ENCODE results near the gene NRGN. TPM values are rescaled to one million over a fixed set of nuclear protein-coding genes. Genes with fewer than 3 reads are reported as not detected.

Gene NRGN
- total RNA-seq, 2 donors from 2014 or later: 6.6 to 8.2 TPM

DNA sequence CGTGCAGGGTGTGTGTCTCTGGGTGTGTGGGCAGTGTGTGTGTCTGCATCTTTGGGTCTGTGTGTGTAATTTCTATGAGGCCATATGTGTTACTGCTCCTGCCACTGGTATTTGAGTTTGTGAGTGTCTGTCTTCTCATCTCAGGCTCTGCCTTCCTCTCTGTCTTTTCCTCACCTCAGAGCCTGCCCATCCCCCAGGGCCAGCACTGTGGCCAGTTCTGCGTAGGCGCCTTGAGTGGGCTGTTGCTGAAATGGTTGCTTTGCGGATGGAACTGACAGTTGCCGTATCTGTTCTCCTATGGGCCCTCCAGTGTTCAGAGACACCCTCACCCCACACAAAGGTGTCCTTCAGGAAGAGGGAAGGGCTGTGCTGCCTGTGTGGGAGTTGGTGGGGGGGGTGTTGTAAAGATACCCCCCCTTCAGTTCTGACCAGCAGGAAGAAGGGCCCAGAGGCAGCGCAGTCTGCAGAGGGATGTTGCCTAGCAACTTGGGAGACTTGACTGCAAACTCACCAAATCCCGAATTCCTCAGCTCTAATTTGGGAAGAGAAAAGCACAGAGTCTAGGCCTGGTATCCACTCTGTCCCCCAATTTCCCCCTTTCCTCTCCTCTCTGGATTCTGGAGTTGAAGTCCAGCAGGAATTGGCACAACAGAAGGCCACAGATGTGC, 2.0 kb upstream of the NRGN start:
- ATAC-seq: no peak
- intact Hi-C loops (cut with DNase I): no loop called here
- no peak for DNase-seq

DNA sequence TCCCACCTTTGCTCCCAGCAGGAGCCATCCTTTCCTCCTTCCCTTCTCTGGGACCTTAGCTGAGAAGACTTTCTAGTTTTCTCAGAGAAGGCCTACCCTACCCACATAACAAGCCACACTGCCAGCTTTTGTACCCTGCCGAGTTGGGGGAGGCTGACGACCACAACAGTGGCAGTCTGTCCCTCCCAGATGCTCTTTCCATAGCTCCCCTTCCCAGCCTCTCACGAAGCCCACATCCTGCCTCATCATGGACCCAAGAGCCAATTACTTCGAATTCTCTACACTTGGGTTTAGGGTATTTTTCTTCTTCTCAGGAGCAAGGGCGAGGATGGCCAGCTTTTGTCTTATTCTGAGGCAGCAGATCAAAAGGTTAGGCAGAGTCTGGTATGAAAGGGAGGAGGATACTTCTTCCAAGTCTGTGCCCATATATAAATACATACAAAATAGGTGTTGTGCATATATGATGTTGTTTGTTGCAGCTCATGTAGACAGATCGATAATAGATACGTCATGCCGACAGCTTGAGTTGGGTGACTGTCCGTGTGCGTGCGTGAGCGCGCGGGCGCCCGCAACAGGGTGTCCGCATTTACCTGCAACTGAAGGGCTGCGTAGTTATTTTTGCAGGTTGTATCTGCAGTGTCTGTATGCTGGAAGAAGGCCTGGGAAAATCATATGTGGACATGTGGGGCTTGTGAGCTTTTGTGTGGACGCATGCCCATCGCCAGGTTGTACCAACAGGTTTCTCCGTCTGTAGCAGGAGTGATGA, 846 bp upstream of the NRGN start:
- DNase-seq (no peak), ATAC-seq (no peak)
- intact Hi-C loops (cut with DNase I): no loop called here

DNA sequence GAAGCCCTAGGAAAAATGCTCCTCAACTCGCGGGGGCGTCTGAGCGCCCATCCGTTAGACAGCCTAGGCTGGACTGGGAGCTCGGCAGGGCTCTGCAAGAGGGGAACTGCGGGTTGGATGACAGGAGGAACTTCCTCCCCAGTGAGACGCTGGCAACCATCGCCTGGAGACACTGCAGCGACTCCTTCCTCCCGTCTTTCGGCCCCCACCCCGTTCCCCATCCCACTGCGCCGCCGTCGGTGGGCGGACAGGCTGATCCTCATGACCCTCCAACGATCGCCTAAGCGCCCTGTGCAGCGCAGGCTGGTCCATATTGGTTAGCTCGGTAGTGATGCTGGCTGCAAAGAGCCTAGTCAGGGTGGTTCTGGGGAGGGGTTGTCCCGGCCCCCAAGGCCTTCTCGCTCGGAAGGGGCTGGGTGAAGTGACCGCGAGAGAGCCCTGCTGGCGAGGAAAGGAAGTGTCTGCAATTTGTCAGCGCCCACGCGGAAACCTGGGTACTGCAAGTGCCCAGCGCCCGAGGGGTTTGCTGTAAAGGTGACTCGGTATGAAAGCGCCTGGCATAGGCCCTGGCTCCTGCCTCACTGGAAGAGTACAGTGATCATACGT, 638 bp downstream of the NRGN start:
- intact Hi-C loops (cut with DNase I): no loop called here
- no peak for DNase-seq
- ATAC-seq: peak; percentile 45 to 57

DNA sequence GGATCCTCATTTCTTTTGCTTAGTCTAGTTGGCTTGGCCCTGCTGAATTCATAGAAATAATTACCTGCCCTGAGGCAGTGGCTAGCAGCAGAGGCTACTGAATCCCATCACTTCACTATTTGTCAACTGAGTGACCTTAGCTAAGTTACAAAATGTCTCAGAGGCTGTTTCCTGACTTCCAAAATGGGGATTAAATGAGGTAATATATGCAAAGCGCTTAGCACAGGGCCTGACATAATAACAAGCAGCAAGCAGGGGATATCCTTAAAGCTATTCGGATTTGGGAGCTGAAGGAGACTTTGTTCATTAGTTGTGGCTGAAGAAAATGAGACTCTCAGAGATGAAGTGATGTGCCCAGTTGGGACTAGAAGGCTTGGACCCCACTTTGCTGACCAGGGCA, 2.8 kb downstream of the NRGN start:
- ATAC-seq: no peak
- intact Hi-C loops (cut with DNase I): no loop called here

DNA sequence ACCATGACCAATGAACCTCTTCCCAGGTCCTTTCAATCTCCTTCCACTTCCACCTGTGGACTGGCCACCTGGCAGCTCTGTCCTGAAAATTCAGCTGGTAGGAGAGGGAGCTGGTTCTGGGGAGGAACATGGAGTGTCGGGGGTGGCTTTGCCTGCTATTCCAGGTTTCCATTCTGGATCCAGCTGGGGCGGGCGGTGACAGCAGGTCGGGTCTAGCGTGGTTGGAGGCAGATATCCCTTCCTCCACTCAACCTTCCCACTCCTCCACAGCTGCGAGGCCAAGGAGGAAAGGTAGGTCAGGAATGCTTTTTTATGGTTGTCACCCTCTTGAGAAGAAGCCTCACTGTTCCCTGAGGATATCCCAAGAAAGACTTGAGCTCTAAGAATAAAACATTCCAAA, 3.3 kb downstream of the NRGN start:
- no peak for ATAC-seq
- intact Hi-C loops (cut with DNase I): no loop called here
- DNase-seq: no peak

More for the DNA sequence above, 2.8 kb downstream of the NRGN start:
- no peak for DNase-seq

DNA sequence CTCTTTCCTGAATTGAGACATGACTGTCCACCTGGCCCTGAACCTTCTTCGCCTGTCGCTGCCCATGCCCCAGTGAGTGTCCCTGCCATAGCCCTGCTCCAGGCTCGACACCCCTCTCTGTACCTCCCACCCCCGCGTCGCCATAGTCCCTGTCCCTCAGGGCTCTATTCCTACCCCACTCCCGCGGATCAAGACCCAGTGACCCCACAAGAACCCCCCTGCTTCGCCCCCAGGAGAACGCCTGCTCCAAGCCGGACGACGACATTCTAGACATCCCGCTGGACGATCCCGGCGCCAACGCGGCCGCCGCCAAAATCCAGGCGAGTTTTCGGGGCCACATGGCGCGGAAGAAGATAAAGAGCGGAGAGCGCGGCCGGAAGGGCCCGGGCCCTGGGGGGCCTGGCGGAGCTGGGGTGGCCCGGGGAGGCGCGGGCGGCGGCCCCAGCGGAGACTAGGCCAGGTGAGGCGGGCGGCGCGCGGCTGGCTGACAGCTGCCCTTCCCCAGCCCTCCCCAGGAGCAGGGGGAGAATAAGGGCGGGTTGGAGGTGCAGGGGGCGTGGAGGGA, 5.6 kb downstream of the NRGN start:
- DNase-seq (no peak), ATAC-seq (no peak)
- intact Hi-C loops (cut with DNase I): no loop called here

DNA sequence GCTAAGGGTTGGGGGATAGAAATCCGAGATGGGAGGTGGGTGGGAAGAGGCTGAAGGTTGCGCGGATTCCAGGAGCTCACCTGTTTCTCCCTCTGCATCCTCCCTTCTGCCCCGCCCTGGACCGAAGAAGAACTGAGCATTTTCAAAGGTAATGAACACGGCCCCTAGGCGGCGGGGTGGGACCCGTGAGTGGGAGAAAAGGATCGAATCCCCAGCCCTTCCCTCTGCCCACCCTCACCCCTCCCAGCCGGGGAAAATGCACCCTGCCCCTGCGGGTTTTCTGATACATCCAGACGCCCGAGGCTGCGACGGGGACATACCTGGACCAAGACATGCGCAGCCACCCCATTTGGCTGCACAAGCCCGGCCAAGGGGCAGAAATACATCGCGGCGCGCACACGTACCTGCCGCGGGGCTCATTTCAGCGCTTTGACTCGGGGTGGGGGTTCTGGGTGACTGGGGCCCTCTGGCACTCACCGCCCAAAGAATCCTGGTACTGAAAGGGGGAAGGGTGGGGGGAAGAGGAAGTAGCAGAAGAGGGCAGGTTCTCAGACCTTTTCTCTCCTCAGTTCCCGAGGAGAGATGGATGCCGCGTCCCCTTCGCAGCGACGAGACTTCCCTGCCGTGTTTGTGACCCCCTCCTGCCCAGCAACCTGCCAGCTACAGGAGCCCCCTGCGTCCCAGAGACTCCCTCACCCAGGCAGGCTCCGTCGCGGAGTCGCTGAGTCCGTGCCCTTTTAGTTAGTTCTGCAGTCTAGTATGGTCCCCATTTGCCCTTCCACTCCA, 6.3 kb downstream of the NRGN start:
- DNase-seq (no peak), ATAC-seq (peak in 1 of 2 donors; percentile 9)
- intact Hi-C loops (cut with DNase I): no loop called here

DNA sequence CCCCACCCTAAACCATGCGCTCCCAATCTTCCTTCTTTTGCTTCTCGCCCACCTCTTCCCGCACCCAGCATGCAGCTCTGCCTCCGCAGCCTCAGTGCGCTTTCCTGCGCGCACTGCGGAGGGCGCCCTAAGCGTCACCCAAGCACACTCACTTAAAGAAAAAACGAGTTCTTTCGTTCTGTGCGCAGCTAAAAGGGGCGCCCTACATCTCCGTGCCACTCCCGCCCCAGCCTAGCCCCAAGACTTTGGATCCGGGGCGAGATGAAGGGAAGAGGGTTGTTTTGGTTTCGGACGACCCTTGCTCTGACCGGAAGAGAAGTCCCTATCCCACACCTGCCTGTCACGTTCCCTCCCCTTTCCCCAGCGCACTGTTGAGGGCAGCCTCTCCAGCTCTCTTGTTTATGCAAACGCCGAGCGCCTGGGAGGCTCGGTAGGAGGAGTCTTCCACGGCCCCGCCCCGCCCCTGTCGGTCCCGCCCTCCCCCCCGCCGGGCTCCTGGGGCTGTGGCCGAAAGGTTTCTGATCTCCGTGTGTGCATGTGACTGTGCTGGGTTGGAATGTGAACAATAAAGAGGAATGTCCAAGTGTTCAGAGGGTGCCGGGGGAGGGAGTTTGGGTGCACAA, 7.0 kb downstream of the NRGN start:
- ATAC-seq: peak; percentile 85 to 89
- DNase-seq: peak; percentile 79
- intact Hi-C loops (cut with DNase I): no loop called here

DNA sequence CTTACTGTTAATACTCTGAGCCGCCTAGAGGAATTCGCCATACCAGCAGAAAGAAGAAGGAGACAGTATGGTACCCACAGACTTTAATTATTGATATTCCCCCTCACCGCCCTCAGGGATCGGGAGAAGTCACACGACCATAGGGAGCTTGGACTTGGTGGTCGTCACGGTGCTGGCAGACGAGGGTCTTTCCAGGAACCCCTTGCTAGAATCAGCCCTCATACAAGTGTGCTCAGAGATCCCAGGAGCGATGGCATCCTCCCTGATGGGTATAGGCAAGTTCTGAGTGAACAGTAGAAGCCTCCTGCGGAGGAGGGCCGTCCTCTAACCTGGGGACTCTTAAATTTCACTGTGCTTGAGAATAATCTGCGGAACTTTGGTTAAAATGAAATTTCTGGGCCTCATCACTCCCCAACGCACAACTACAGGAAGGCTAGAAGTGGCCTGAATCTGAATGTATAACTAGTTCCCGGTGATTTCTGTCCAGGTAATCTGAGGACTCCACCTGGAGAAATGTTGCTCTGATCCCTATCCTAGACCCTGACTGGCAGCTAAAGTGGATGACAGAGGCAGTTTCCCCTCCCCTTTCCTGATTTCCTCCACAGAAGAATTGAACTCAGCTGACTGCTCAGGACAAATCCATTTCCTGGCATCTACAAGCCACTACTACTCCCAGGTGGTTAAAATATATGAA, 7.8 kb downstream of the NRGN start:
- ATAC-seq: no peak
- intact Hi-C loops (cut with DNase I): no loop called here
- no peak for DNase-seq

DNA sequence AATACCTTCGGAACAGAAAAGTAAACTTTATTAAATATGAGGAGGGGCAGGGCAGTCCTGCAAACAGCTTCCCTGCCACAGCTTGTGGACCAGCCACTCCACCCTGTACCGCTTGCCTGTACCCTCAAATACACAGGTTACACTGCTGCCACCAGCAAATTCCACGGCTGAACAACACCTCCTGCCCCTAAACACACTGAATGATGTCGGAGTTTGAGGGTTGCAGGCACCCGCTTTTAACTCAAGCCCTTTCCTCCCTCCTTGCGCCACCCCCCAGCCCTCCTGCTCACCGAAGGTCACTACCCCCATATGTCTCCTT, 8.3 kb downstream of the NRGN start:
- ATAC-seq: no peak
- intact Hi-C loops (cut with DNase I): no loop called here
- no peak for DNase-seq

DNA sequence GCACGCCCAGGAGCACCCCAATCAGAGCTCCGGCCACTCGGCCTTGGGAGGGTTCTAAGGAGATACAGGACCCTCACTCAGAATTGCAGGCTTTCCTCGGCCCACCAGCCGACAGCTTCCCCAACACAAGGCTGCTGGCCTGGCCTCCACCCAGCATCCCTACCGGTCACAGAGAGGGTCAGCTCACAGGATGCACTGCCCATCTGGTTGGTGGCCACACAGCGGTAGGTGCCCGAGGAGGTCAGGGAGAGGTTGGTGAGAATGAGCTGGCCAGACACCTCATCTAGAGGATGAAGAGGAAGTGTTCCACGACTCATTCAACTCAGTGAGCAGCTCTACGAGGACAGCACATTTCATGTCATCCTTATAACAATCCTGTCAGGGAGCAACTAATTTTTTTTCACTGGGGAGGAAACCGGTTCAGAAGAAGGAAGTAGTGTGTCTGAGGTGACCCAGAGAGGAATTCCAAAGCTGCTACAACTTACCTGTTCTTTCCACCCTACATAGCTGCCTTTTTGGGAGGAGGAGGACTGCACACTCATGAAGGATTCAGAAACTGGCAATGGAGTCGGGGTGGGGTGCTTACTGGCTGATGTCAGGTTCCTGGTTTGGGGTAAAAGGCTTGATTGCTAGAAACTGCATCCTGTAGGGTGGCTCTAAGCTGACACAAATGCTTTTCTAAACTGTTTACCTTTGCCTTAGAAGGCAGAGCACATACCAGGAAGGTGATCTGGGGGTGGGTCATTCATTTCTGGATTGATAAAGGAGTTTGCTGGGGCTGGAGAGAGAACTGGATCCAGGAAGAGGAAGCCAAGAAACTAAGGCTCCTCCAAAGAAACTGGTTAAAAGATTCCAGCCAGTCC, 9.0 kb downstream of the NRGN start:
- ATAC-seq (peak in 1 of 2 donors; percentile 2), DNase-seq (peak; percentile 50)
- intact Hi-C loops (cut with DNase I): no loop called here

DNA sequence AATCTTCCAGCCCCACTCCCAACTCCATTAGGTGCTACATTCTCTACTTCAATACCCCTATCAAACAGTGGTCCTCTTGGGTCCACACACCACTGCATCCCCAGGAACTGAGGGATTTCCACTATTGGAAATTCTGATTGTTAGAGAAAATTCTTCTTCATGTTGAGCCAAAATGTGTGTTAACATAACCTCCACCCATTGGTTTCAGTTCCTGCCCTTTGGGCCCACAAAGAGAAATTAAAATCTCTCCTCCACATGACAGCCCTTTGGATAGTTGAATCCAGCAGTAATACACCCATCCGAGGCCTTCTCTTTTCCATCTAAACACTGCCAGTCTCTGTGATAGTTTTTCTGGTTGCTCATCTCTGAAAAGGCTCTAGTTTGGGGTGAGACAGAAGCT, 10.2 kb downstream of the NRGN start:
- DNase-seq: no peak
- ATAC-seq: no peak
- intact Hi-C loops (cut with DNase I): no loop called here

DNA sequence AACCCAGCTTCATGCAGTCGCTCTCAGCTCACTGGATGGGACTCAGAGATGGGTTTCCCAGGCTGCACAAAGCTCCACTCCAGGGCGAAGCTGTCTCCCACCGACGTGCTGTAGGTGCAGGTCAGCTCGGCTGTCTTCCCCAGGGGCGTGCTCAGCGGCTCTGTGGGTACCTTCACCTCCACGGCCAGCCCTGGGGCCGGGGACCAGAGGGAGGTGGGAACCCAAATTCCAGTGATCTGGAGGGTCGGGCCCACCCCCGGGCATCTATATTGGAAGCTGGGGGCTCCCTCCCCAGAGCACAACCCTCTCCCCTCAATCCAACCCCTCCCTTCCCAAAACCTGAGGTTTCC, 11.6 kb downstream of the NRGN start:
- ATAC-seq (no peak), DNase-seq (no peak)
- intact Hi-C loops (cut with DNase I): no loop called here

DNA sequence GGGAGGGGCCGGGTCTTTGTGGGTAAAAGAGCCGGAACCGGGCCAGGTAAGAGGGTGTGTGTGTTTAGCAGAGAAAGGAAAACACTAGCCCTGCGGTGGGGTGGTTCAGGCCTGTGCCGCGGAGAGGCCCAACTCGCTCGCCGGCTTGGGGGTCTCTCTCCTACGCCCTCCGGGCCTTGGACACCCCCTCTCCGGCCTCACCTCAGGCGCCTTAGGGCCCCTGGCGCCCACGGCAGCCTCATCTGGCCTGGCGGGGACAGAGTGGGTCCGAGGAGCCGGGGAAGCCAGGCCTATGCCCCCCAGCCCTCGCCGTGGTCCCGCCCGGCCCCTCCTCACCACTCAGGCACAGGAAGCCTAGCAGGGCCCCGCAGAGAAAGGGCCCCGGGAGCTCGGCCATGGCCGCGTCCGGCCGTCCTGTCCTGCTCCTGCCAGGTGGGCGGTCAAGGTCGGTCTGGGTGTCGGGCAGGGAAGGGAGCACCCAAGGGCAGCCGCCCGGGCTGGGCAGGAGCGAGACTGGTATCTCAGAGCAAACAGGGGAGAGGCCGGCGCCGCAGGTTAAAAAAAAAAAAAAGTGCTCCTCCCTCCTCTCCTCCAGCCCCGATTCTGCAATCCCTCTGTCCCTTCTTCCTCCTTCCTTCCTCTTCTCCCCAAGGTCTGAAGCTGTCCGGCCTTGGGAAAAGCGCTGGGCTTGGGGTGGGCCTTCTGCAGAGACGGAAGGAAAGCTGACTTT, 12.2 kb downstream of the NRGN start, which contains the start of gene VSIG2:
Gene VSIG2 (minus strand): TSS at position 515 of the 730 bp plus-strand sequence. CDS start 118 bp downstream, at position 397.
- ATAC-seq: peak; percentile 16 to 38
- no peak for DNase-seq
- intact Hi-C loops (cut with DNase I): no loop called here

DNA sequence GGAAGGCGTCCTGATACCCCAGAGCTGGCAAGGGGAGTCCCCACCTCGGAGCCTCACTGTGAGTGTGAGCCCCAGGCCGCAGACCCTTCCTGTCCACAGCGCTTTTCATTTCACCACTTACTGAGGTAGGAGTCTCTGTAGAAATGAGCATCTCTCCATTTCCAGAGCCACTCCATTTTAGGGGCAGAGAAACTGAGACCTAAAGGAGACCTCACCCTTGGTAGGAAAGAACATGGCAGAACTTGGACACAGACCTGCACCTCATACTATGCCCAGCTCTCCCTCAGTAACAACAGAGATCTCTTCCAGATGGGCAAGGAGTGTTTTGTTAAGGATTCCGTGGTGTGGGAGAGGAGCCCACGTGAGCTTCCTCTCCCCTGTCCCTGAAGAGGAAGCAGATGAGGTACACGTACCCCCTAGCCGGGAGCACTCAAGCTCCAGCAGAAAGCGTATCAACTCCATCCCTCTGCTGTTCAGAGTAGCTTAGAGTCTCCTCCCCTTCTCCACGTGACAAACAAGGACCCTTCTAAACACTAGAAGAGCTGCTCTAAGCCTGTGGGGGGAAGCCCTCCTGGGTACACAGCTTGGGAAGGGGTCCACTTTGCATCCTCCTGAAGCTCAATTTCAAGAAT, 12.8 kb downstream of the NRGN start:
- ATAC-seq: no peak
- DNase-seq: no peak
- intact Hi-C loops (cut with DNase I): no loop called here

DNA sequence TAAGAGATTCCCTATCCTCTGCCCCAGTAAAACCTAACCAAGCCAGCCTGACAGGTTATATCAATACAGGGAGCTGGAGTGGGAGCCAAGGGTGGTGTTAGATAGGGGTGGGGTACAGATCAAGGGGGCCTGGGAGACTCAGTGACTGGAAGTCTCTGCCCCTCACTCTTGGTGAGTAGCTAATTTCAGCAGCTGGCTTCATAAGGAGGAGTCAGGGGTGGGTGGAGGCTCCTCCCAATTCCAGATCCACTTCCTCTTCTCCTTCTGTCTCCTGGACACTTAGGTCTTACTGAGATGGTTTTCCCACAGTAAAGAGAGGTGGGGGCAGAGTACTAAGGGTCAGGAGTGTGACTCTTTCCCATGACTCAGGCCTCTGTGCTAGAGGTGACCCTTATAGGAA, 13.5 kb downstream of the NRGN start:
- intact Hi-C loops (cut with DNase I): no loop called here
- DNase-seq (no peak), ATAC-seq (no peak)

DNA sequence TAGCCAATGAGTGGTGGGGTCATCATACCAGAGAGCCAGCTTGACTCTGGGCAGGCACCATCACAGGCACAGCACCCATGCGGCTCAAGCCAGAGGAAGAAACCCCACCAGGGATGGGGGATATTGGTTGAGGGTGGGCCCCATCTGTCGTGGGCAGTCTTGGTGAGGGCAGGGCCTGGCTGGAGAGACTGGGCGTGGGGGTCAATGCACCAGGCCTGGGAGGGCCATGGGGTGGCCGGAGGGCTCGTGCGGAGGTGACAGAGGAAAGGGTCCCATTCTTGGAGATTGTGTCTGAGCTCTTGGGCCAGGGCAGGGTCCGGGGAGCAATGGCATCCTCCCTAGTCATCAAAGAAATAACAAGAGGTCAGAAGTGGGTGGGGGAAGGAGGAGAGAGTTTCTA, 13.9 kb downstream of the NRGN start:
- intact Hi-C loops (cut with DNase I): no loop called here
- no peak for ATAC-seq

More for the DNA sequence above, 13.9 kb downstream of the NRGN start:
- no peak for DNase-seq
